SK-N-SH treated with all-trans-retinoic acid at 6 μM for 48 hours (cell line): ENCODE data around the gene HABP4.

Experiments used
- BACH2 ChIP-seq: fragments of 250-450 bp; sonication (Bioruptor Pico); IDR thresholded peaks from 2 replicates; pipeline ENCODE4 v1.9.0; 2021; ENCODE audit warnings: mild to moderate bottlenecking, borderline replicate concordance
- CSDC2 ChIP-seq: fragments of 250-450 bp; sonication (Bioruptor Pico); IDR thresholded peaks from 2 replicates; pipeline ENCODE4 v1.5.0; 2020; ENCODE audit warnings: mild to moderate bottlenecking, moderate library complexity
- ISL1 ChIP-seq: fragments of 250-450 bp; sonication (Bioruptor Pico); IDR thresholded peaks from 2 replicates; pipeline ENCODE4 v2.1.2; 2022; ENCODE audit warnings: mild to moderate bottlenecking, moderate library complexity
- RARB ChIP-seq: fragments of 250-450 bp; sonication (Bioruptor Pico); IDR thresholded peaks from 2 replicates; pipeline ENCODE4 v1.8.0; 2021; ENCODE audit warnings: mild to moderate bottlenecking, moderate library complexity
- SNAI2 ChIP-seq: fragments of 250-450 bp; sonication (Bioruptor Pico); IDR thresholded peaks from 2 replicates; pipeline ENCODE4 v1.5.0; 2020; ENCODE audit warnings: mild to moderate bottlenecking, moderate library complexity
- TCF4 ChIP-seq: fragments of 250-450 bp; sonication (Bioruptor Pico); IDR thresholded peaks from 2 replicates; pipeline ENCODE4 v1.8.0; 2021; ENCODE audit warnings: mild to moderate bottlenecking, moderate library complexity, borderline replicate concordance
- TOX ChIP-seq: fragments of 250-450 bp; sonication (Bioruptor Pico); IDR thresholded peaks from 2 replicates; pipeline ENCODE4 v1.8.0; 2021; ENCODE audit warnings: mild to moderate bottlenecking, moderate library complexity, borderline replicate concordance
- ZNF70 ChIP-seq: fragments of 450-650 bp; formaldehyde crosslinking; IDR thresholded peaks from 2 replicates; pipeline ENCODE4 v1.5.0; 2020; ENCODE audit warnings: mild to moderate bottlenecking, moderate library complexity
- ZNF8 ChIP-seq: fragments of 450-650 bp; formaldehyde crosslinking; IDR thresholded peaks from 2 replicates; pipeline ENCODE4 v1.5.0; 2020; ENCODE audit warnings: mild to moderate bottlenecking, moderate library complexity
- TF ChIP-seq, protein P1 (sequence below): fragments of 250-450 bp; sonication (Bioruptor Pico); IDR thresholded peaks from 2 replicates; pipeline ENCODE4 v1.5.0; 2020; ENCODE audit warnings: mild to moderate bottlenecking, moderate library complexity
- TF ChIP-seq, protein P2 (sequence below): fragments of 250-450 bp; sonication (Bioruptor Pico); IDR thresholded peaks from 2 replicates; pipeline ENCODE4 v1.5.1; 2021; ENCODE audit warnings: mild to moderate bottlenecking, moderate library complexity
- TF ChIP-seq, protein P3 (sequence below): fragments of 250-450 bp; sonication (Bioruptor Pico); IDR thresholded peaks from 2 replicates; pipeline ENCODE4 v1.8.0; 2020; ENCODE audit warnings: mild to moderate bottlenecking, moderate library complexity, borderline replicate concordance
- TF ChIP-seq, protein P4 (sequence below): fragments of 250-450 bp; sonication (Bioruptor Pico); IDR thresholded peaks from 2 replicates; pipeline ENCODE4 v1.8.0; 2021; ENCODE audit warnings: low read depth, mild to moderate bottlenecking, moderate library complexity, borderline replicate concordance

DNA sequence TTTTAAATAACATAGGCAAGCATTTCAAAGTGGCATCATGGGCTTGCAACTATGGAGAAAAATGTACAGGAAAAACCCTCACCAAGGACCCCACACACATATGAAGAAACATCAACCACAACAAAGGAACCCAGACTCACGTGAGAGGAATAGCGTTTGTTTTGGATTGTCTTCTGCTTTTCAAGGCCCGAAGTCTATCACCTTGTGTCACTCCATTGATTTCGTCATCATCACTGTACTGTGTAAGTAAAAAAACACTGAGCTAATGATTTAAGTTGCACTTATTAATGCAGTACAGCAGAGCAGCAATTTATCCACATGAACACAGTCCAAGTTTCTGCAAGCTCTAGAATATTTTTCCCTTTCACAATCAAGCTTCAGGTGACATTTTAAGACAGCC lies 72.4 kb downstream of the HABP4 start:
- TF ChIP-seq, protein P1, sequence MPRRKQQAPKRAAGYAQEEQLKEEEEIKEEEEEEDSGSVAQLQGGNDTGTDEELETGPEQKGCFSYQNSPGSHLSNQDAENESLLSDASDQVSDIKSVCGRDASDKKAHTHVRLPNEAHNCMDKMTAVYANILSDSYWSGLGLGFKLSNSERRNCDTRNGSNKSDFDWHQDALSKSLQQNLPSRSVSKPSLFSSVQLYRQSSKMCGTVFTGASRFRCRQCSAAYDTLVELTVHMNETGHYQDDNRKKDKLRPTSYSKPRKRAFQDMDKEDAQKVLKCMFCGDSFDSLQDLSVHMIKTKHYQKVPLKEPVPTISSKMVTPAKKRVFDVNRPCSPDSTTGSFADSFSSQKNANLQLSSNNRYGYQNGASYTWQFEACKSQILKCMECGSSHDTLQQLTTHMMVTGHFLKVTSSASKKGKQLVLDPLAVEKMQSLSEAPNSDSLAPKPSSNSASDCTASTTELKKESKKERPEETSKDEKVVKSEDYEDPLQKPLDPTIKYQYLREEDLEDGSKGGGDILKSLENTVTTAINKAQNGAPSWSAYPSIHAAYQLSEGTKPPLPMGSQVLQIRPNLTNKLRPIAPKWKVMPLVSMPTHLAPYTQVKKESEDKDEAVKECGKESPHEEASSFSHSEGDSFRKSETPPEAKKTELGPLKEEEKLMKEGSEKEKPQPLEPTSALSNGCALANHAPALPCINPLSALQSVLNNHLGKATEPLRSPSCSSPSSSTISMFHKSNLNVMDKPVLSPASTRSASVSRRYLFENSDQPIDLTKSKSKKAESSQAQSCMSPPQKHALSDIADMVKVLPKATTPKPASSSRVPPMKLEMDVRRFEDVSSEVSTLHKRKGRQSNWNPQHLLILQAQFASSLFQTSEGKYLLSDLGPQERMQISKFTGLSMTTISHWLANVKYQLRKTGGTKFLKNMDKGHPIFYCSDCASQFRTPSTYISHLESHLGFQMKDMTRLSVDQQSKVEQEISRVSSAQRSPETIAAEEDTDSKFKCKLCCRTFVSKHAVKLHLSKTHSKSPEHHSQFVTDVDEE (CRISPR knock-in tag): no peak
- TF ChIP-seq, protein P2, sequence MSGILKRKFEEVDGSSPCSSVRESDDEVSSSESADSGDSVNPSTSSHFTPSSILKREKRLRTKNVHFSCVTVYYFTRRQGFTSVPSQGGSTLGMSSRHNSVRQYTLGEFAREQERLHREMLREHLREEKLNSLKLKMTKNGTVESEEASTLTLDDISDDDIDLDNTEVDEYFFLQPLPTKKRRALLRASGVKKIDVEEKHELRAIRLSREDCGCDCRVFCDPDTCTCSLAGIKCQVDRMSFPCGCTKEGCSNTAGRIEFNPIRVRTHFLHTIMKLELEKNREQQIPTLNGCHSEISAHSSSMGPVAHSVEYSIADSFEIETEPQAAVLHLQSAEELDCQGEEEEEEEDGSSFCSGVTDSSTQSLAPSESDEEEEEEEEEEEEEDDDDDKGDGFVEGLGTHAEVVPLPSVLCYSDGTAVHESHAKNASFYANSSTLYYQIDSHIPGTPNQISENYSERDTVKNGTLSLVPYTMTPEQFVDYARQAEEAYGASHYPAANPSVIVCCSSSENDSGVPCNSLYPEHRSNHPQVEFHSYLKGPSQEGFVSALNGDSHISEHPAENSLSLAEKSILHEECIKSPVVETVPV: no peak
- TF ChIP-seq TOX (CRISPR knock-in tag): no peak
- TF ChIP-seq, protein P3, sequence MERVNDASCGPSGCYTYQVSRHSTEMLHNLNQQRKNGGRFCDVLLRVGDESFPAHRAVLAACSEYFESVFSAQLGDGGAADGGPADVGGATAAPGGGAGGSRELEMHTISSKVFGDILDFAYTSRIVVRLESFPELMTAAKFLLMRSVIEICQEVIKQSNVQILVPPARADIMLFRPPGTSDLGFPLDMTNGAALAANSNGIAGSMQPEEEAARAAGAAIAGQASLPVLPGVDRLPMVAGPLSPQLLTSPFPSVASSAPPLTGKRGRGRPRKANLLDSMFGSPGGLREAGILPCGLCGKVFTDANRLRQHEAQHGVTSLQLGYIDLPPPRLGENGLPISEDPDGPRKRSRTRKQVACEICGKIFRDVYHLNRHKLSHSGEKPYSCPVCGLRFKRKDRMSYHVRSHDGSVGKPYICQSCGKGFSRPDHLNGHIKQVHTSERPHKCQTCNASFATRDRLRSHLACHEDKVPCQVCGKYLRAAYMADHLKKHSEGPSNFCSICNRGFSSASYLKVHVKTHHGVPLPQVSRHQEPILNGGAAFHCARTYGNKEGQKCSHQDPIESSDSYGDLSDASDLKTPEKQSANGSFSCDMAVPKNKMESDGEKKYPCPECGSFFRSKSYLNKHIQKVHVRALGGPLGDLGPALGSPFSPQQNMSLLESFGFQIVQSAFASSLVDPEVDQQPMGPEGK (CRISPR knock-in tag): no peak
- TF ChIP-seq CSDC2 (CRISPR knock-in tag): no peak
- TF ChIP-seq, protein P4, sequence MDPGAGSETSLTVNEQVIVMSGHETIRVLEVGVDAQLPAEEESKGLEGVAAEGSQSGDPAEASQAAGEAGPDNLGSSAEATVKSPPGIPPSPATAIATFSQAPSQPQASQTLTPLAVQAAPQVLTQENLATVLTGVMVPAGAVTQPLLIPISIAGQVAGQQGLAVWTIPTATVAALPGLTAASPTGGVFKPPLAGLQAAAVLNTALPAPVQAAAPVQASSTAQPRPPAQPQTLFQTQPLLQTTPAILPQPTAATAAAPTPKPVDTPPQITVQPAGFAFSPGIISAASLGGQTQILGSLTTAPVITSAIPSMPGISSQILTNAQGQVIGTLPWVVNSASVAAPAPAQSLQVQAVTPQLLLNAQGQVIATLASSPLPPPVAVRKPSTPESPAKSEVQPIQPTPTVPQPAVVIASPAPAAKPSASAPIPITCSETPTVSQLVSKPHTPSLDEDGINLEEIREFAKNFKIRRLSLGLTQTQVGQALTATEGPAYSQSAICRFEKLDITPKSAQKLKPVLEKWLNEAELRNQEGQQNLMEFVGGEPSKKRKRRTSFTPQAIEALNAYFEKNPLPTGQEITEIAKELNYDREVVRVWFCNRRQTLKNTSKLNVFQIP: no peak
- no peak for TF ChIP-seq RARB (CRISPR knock-in tag)
- no peak for TF ChIP-seq ISL1 (CRISPR knock-in tag)
- no peak for TF ChIP-seq ZNF70 (CRISPR knock-in tag)
- TF ChIP-seq TCF4 (CRISPR knock-in tag): no peak
- no peak for TF ChIP-seq ZNF8 (CRISPR knock-in tag)
- no peak for TF ChIP-seq BACH2 (CRISPR knock-in tag)
- no peak for TF ChIP-seq SNAI2 (CRISPR knock-in tag)
